SK-N-SH treated with all-trans-retinoic acid at 6 μM for 48 hours (cell line): ENCODE data around the gene UGT1A9.
"Not testable (repeated sequence)": the region's sequence is repeated elsewhere in the genome, so short reads cannot be mapped to it uniquely, and the experiment has no call there.

ENCODE experiments used
- BACH2 ChIP-seq: fragments of 250-450 bp; sonication (Bioruptor Pico); IDR thresholded peaks from 2 replicates; pipeline ENCODE4 v1.9.0; 2021; ENCODE audit warnings: mild to moderate bottlenecking, borderline replicate concordance
- ISL1 ChIP-seq: fragments of 250-450 bp; sonication (Bioruptor Pico); IDR thresholded peaks from 2 replicates; pipeline ENCODE4 v2.1.2; 2022; ENCODE audit warnings: mild to moderate bottlenecking, moderate library complexity
- TCF4 ChIP-seq: fragments of 250-450 bp; sonication (Bioruptor Pico); IDR thresholded peaks from 2 replicates; pipeline ENCODE4 v1.8.0; 2021; ENCODE audit warnings: mild to moderate bottlenecking, moderate library complexity, borderline replicate concordance
- ZFP3 ChIP-seq: fragments of 250-450 bp; sonication (Bioruptor Pico); IDR thresholded peaks from 2 replicates; pipeline ENCODE4 v1.5.0; 2020; ENCODE audit warnings: mild to moderate bottlenecking, moderate library complexity
- ZFP30 ChIP-seq: fragments of 450-650 bp; formaldehyde crosslinking; IDR thresholded peaks from 2 replicates; pipeline ENCODE4 v1.5.0; 2022; ENCODE audit warnings: mild to moderate bottlenecking, moderate library complexity

GRCh38 chr2:233736868-233737653 lies 65.4 kb downstream of the UGT1A9 start:
- not testable (repeated sequence) for TF ChIP-seq ZFP3 (CRISPR knock-in tag); ZFP30; TCF4 (CRISPR knock-in tag); ISL1 (CRISPR knock-in tag); BACH2 (CRISPR knock-in tag)
